ENCODE measurements around the gene GSTA2.
"Not testable (repeated sequence)": the region's sequence is repeated elsewhere in the genome, so short reads cannot be mapped to it uniquely, and the experiment has no call there.

GRCh38 chr6:52763322-52763916, at the start of gene GSTA2:
- TF ChIP-seq, protein P1, sequence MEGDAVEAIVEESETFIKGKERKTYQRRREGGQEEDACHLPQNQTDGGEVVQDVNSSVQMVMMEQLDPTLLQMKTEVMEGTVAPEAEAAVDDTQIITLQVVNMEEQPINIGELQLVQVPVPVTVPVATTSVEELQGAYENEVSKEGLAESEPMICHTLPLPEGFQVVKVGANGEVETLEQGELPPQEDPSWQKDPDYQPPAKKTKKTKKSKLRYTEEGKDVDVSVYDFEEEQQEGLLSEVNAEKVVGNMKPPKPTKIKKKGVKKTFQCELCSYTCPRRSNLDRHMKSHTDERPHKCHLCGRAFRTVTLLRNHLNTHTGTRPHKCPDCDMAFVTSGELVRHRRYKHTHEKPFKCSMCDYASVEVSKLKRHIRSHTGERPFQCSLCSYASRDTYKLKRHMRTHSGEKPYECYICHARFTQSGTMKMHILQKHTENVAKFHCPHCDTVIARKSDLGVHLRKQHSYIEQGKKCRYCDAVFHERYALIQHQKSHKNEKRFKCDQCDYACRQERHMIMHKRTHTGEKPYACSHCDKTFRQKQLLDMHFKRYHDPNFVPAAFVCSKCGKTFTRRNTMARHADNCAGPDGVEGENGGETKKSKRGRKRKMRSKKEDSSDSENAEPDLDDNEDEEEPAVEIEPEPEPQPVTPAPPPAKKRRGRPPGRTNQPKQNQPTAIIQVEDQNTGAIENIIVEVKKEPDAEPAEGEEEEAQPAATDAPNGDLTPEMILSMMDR (IDR thresholded peaks at IDR 0.05; ENCODE audit: low read depth, low read length) = not testable (repeated sequence)
- TF ChIP-seq MAX (IDR thresholded peaks at IDR 0.05; ENCODE audit: low read depth, low read length); POLR2A (IDR thresholded peaks at IDR 0.05; ENCODE audit: extremely low read depth, insufficient read length): not testable (repeated sequence)
